Ammon's horn (tissue), 1 donor: Measurements from ENCODE around the gene CBX1.

Experiments
- DNase-seq: peaks from one replicate; pipeline ENCODE4 v3.0.0-alpha.2; 2016; ENCODE audit warnings: low spot score

The CBX1 gene

DNA sequence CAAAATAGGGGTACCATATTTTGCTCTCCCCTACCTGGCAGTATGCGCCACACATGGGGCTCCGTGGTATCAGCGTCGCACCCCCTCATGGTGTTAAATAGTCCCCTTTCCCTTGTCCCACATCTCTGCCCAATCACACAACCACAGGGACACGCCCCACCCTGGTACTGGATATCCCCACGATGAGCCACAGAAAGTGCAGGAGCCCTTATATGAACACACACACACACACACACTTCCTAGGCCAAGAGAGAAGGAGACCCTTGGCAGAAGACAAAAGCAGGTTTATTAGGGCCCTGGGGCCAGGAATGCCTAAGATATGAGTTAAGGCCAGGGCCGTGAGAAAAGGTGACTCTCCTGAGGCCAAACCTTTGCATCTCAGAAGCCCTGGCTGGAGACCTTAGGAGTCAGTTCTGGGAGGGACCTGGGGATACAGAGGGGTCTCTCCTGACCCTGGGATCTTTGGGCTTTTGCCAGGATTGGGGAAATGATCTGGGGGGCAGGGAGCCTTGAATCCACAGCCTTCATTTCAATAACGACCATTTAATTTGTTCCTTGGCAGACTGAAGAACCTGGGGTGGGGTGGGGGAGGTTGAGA lies 75.3 kb downstream of the CBX1 start:
- no peak for DNase-seq

DNA sequence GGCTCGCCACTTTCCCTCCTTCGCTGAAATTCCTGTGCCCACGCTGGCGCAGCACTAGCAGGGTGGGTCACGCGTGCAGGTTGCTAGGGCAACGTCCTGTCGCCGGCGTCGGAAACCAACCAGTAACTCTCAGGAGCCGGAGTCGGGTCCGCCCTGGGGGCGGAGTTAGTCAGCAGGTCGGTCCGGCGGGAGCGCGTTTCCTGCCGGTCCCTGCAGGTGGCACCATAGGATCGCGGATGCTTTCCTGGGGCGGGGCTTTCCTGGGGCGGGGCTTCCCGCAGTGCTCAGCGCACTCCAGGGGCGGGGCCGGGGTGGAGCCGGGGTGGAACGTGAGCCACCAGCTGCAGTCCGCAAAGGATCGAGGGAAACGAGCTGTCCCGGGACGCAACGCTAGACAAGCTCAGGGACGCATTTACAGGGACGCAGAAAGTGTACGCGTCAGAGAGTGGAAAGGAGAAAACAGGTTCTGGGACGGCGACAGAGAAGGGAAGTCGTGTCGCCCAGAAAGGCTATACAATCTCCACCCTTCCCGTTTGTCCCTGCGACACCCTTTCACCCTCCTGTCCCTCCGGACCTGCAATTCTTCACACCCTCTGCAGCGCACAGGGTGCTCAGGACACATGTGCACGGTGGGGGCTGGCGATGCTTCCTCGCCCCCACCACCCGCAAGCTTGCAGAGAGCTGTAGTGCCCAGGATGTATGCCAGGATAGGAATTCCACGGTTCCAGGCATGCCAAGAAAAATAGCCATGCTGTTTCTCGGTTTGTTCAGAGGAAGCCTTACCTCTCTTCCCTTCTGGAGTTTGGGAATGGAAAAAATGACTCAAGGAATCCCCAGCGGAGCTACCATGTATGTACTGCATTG lies 76.0 kb downstream of the CBX1 start:
- DNase-seq, result peak; percentile 99

DNA sequence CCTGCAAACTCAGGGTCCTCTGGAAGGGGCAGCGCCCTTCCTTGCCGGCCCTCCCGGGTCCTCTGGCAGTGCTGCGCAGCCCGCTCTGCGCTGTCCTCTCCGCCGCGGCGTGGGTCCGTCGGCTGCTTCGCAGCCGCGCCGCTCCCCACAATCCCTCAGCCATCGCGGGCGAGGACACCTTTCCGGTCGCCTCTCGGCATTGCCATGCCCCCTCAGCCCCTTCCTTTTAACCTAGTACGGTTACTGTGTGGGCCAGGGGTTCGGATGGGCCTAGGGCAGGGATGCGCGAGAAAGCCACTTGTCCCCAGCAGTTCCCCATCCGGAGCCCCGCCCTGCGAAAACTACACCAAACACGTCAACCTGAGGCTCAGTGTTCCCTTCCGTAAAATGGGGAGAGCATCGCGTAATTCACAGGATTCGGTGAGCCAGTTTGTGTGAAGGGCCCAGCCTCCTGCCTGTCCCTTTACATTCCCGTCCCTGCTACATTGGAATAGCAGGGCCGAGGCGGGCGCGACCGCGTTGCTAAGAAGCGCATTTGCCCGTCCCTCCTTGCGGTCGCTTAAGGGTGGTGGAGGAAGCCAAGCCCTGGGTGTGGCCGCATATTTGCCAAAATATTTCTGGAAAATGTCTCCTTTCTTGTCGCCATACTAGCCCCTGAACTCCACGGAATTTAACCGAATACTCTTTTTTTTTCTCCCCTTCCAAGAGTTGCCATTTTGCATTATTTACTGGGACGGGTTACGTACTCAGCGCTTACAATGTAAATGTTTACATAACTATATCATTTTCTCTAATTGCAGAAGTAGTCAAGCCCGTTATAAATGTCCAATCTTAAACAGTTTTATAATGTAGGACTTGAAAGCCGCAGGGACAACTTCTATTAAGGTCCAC lies 76.9 kb downstream of the CBX1 start:
- DNase-seq, result peak; percentile 54

GRCh38 chr17:48023400-48024148 lies 77.7 kb downstream of the CBX1 start:
- peak; percentile 92 for DNase-seq

DNA sequence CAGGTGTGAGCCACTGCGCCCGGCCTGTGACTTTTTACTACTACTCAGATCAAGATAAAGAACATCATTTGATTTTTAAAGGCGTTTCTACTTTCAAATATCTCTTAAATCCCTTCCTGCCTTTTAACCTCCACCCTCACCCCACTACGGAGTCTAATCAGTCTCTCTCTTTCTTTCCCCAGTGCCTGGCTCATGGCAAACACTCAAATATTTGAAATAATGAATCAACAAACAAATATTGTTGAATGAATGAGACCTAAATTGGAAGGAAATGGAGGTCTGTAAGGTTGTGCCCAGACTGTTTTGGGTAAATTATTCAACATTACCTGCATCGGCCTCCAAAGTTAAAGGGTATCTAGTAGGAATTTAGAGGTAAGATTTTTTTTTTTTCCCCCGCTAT lies 78.4 kb downstream of the CBX1 start:
- no peak for DNase-seq

DNA sequence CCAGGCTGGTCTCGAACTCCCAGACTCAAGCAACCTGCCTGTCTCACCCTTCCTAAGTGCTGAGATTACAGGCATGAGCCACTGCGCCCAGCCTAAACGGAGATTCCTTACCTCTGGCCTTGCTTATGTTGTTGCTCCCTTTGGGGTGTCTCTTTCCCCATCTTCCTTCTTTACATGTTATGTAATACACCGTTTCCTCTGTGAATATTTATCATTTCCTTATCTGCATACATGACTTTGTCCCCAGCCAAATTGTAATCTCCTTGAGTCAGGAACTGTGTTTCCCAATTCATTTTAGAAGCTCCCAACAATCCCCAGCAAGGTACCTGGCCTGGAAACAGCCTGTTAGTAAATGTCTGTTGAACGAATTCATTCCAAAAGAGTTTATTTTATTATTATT lies 79.3 kb downstream of the CBX1 start:
- no peak for DNase-seq
